ENCODE results near the gene DPEP1. TPM values are rescaled to one million over a fixed set of nuclear protein-coding genes. Genes with fewer than 3 reads are reported as not detected.
A peak's percentile ranks its signal among the peaks of the same experiment; 100 is the strongest.

DPEP1 gene
- total RNA-seq, 1 experiment from 2014 or later = 1.1 TPM

GRCh38 chr16:89655062-89655643 is 41.7 kb downstream of the DPEP1 start:
- H2BK12ac ChIP-seq (ENCODE audit: insufficient read length, low read depth, low read length) = no peak overlapping the region
- H3K79me1 ChIP-seq (ENCODE audit: insufficient read depth, low read depth, low read length, poor library complexity, severe bottlenecking) = peaks cover 2% of the 10 kb centered on the region
- Mint-ChIP-seq H3K27me3 (ENCODE audit: low read depth) (peaks cover 2% of the 10 kb centered on the region; the same call in 1 of the 2 replicates), H3K36me3 (ENCODE audit: insufficient read depth in 1 of 3, low read depth in 3 of 3) (peaks cover 17 to 39% (median 33%) of the 10 kb centered on the region in 3 experiments), H3K4me3 (peak overlapping the region in 1 of 2 experiments; percentile 84; a peak in 2 of 5 replicates), H3K9me3 (no peaks in the 10 kb centered on the region; a peak in 2 of 5 replicates), H3K27ac (no peak overlapping the region), H3K4me1 (peaks cover 9 to 14% of the 10 kb centered on the region in 2 experiments)
- TF ChIP-seq, protein P1, sequence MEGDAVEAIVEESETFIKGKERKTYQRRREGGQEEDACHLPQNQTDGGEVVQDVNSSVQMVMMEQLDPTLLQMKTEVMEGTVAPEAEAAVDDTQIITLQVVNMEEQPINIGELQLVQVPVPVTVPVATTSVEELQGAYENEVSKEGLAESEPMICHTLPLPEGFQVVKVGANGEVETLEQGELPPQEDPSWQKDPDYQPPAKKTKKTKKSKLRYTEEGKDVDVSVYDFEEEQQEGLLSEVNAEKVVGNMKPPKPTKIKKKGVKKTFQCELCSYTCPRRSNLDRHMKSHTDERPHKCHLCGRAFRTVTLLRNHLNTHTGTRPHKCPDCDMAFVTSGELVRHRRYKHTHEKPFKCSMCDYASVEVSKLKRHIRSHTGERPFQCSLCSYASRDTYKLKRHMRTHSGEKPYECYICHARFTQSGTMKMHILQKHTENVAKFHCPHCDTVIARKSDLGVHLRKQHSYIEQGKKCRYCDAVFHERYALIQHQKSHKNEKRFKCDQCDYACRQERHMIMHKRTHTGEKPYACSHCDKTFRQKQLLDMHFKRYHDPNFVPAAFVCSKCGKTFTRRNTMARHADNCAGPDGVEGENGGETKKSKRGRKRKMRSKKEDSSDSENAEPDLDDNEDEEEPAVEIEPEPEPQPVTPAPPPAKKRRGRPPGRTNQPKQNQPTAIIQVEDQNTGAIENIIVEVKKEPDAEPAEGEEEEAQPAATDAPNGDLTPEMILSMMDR (conservative IDR thresholded peaks at IDR 0.05) = no peak
- no peaks in the 10 kb centered on the region for H3K4me1 ChIP-seq (ENCODE audit: insufficient read depth, low read length)
- H3K27me3 ChIP-seq (ENCODE audit: insufficient read depth, low read length) = no peaks in the 10 kb centered on the region
- H3K56ac ChIP-seq (ENCODE audit: insufficient read length, low read depth, low read length) = no peak overlapping the region
- no peak overlapping the region for H2BK5ac ChIP-seq (ENCODE audit: insufficient read length, low read length)
- no peak overlapping the region for H2AFZ ChIP-seq (ENCODE audit: low read length)
- H3K18ac ChIP-seq (ENCODE audit: insufficient read length, low read depth, low read length) = no peak overlapping the region
- H3K9ac ChIP-seq (ENCODE audit: extremely low read depth, insufficient read length, low read length) = no peak overlapping the region
- H3K27ac ChIP-seq (ENCODE audit: insufficient read length, low read depth, low read length) = no peak overlapping the region
- no peak overlapping the region for H3K23ac ChIP-seq (ENCODE audit: insufficient read length, low read depth, low read length)
- H3K4ac ChIP-seq (ENCODE audit: low read depth, low read length) = no peak overlapping the region
- no peak overlapping the region for H2BK15ac ChIP-seq (ENCODE audit: low read depth, low read length)
- no CpG with 5 or more reads among the region's 10 CpGs for WGBS (ENCODE audit: extremely low coverage, insufficient read length, low lambda C conversion rate)
- H4K5ac ChIP-seq (ENCODE audit: insufficient read length, low read depth, low read length) = no peak overlapping the region
- H4K91ac ChIP-seq (ENCODE audit: insufficient read length, low read depth, low read length) = no peak overlapping the region
- H4K20me1 ChIP-seq (ENCODE audit: control insufficient read depth, insufficient read depth, insufficient read length) = no peaks in the 10 kb centered on the region
- H3K79me2 ChIP-seq (ENCODE audit: insufficient read depth, low read length) = peaks cover 5% of the 10 kb centered on the region; the same call in 1 of the 2 replicates
- H2AK5ac ChIP-seq (ENCODE audit: insufficient read length, low read length) = no peak overlapping the region
- H3K14ac ChIP-seq (ENCODE audit: insufficient read depth, low read length) = no peak overlapping the region; the same call in 1 of the 2 replicates
- no peak overlapping the region for H3K4me2 ChIP-seq (ENCODE audit: insufficient read depth, insufficient read length, low read length)
- H3T11ph ChIP-seq (ENCODE audit: low read length) = no peak overlapping the region
- DNase-seq = no peak
- H4K8ac ChIP-seq (replicated peaks; ENCODE audit: insufficient read length, low read depth, low read length) = no peak overlapping the region
- H3K9me3 ChIP-seq (ENCODE audit: control insufficient read depth, low read depth, low read length) = no peaks in the 10 kb centered on the region
- H3K23me2 ChIP-seq (ENCODE audit: insufficient read length, low read depth, low read length, poor library complexity, severe bottlenecking) = peaks cover 7% of the 10 kb centered on the region
- no peak overlapping the region for H2BK20ac ChIP-seq (ENCODE audit: low read depth, low read length, poor library complexity, severe bottlenecking)
- H2BK120ac ChIP-seq (ENCODE audit: low read depth, low read length, poor library complexity, severe bottlenecking) = no peak overlapping the region

Measured in H9 (cell line).